GM21528 (cell line): Measurements from ENCODE around the gene SORCS3.

Source experiments
- ATAC-seq: cut with Tn5 transposase; IDR thresholded peaks from one replicate; pipeline ENCODE4 v1.9.1; 2021; ENCODE audit warnings: mild to moderate bottlenecking, moderate library complexity; ENCODE audit not compliant: unreplicated experiment, low FRiP score

The SORCS3 gene

GRCh38 chr10:105063796-105064195, 422.7 kb downstream of the SORCS3 start:
- ATAC-seq: peak; percentile 69

DNA sequence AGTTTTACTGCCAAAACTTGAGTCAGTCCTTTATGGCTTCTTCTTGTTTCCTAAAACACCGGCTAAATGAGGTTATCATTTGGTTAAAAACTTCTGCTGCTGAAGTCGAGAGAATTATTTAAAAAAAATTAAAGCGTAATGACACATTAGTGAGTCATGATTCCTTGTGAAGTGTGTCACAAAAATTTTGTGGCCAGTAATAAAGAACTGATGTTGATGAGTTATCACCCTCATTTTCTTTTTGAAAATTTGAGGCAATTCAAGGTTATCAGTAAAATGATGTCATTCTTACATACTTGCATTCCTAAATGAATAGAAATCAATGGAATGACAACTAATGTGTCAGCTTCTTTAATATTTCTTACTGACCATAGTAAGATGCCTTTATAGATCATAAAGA, 427.4 kb downstream of the SORCS3 start:
- ATAC-seq: no peak

DNA sequence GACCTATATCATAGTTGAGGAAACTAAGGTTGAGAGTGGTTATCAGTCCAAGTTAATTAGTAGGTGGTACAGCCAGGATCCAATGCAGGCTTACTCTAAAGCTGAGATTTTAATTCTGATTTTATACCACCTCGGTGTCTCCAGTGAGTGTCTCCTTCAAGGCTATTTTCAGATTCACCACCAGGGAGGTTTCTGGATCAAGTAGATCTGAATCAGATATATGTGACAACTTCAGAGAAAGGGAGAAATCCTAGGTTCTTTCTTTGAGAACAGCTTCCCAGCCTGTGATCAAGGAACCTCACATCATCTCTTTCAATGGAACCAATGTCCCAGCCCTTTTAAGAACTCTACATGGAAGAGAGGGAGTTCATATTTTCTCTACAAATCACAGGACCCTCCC, 429.2 kb downstream of the SORCS3 start:
- ATAC-seq: no peak

DNA sequence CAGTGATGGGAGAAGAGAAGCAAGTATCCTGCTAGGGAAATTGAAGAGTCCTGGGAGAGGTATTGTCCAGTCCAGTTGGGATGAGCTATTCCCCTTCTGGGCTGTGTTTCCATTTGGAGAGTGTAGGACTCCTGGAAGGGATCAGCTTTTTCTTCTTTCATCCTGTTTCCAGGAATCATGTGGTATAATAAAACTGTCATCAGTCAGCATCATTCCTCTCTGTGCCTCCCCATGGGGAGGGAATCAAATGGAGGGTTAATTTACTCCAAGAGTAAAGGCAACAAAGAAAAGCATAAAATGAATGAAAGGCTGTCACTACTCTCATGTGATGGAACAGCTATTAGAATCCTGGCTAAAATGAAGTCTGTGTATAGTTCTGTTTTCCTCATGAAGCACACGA, 429.9 kb downstream of the SORCS3 start:
- no peak for ATAC-seq

- ATAC-seq: no peak
Observed at GRCh38 chr10:105071980-105072379, 430.9 kb downstream of the SORCS3 start.

GRCh38 chr10:105073999-105074398, 432.9 kb downstream of the SORCS3 start:
- ATAC-seq: no peak

DNA sequence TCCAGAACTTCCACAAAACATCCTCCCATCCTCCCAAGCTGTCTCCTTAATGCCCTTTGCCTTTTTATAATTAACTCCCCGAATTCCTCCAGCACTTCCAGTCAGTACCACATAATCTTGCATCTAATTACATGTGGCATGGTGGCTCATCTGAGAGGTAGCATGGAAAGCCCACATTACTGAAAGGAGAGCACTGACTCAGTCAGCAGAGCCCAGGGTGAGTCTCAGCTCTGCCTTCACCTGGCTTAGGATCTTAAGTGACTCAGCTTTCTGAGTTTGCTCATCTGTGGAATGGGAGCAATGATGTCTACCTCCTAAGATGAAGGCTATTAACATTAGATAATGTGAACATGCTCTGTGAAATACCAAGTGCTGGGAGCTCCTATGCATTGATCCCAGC, 433.9 kb downstream of the SORCS3 start:
- ATAC-seq: no peak

DNA sequence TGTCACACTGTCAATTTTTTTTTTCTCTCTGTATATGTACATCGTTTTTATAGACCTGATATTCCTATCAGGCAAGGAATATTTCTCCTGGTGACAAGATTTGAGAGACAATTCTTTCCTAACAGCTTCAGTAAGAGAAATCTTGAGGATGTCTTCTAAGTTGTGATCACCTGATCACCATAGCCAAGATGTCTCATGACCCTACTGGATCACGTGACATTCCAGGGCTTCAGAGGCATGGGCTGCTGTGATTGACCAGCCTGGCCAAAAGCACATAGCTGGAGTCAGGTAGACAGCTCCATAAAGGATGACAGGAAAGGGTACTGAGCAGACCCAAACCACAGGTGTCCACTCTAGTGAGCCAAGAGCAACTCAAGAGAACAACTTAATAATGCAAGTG, 444.9 kb downstream of the SORCS3 start:
- ATAC-seq: no peak

- ATAC-seq: no peak
Observed at GRCh38 chr10:105094048-105094447, 453.0 kb downstream of the SORCS3 start.

GRCh38 chr10:105096316-105096715, 455.2 kb downstream of the SORCS3 start:
- ATAC-seq: no peak

DNA sequence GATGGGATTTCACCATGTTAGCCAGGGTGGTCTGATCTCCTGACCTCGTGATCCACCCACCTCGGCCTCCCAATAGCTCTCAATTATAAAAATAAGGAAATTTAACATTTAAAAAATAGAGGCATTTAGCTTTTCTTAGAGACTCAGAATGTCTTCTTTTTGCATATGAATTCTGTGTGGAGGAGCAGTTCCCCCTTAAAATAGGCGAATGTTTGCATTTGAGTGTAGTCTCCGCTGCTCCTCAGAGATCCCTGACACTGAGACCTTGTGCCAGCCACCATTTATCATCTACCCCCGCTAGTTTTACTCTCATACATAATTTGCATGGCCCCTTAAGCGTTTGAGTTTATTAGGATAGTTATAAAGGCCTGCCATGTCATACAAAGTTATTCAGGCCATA, 461.9 kb downstream of the SORCS3 start:
- ATAC-seq: no peak

- no peak for ATAC-seq
Observed at GRCh38 chr10:105104297-105104696, 463.2 kb downstream of the SORCS3 start.

DNA sequence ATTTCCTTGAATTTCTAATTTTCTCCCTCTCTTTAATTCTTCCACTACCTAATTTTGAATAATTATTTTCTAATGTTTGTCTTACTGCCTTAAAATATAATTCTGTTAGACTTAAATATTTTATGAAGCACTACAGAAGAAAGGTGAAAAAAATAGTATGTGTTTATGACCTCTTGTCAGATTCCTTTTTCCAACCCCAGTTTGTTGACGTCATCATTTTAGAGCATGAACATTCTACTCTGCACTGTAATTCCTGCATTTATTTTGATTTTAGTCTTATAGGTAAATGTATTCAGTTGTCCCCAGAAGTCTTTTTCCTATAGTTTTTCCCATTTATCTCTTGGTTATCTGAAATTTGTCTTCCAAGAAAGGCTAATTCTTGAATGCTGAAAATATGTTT, 468.1 kb downstream of the SORCS3 start:
- ATAC-seq: no peak

DNA sequence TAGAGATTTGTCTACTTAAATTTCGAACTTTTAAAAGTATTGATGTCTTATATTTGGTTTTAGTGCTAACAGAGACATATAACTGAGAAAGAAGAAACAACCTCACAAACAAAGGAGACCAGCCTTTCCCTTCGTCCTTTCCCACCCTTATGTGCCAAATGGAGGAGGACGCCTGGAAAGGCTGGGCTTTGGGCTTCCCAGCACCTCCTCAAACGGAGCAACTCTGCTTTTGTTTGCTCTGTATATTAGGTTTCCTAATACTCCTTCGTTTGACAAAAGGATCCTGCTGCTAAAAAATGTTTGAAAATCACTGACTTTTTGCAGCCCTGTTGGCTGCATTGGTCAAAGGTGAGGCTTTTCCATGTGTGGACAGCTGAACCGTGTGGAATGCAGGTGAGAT, 471.8 kb downstream of the SORCS3 start:
- no peak for ATAC-seq

- ATAC-seq: no peak
Observed at GRCh38 chr10:105113666-105114065, 472.6 kb downstream of the SORCS3 start.

DNA sequence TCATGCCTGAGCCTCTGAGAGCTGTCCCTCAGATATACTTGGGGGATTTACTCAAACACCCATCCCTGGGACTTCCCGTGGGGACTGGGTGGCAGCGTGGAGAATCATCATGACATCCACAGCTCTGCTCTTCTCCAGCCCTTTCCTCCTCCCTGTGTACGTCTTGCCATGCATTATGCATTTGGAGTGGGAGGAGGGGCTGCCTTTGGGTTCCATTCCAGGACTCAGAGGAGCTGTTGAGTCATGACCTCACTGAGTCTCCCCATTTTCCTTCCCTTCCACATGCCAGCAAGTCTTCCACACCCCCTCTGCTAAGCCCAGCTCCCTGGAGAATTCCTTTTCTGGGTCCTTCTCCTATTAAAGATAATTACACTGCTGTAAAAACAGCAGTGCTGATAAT, 480.7 kb downstream of the SORCS3 start:
- ATAC-seq: no peak

- no peak for ATAC-seq
Observed at GRCh38 chr10:105128111-105128510, 487.0 kb downstream of the SORCS3 start.

DNA sequence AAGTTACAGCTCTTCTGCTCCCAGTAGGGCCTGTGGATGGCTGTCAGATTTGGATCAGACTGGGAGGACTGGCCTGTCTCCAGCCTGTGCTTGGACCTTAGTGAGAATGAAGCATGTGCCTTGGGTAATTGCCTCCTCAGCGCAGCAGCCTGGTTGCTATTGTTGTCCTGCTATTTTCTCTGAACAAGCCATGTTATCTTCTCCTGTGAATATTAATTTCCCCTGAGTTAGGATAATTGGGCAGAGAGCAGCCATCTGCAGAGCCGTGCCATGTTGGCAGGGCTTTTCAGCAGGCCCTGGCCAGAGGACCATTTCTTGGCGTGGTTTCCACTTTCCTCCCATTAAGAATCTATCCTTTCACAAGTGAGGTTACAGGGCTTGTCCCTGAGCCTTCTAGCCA, 497.3 kb downstream of the SORCS3 start:
- no peak for ATAC-seq

GRCh38 chr10:105139363-105139896, 498.3 kb downstream of the SORCS3 start:
- no peak for ATAC-seq

- no peak for ATAC-seq
Observed at GRCh38 chr10:105140600-105140999, 499.5 kb downstream of the SORCS3 start.

GRCh38 chr10:105145711-105146110, 504.6 kb downstream of the SORCS3 start:
- ATAC-seq: no peak

GRCh38 chr10:105146436-105146835, 505.3 kb downstream of the SORCS3 start:
- ATAC-seq: no peak

GRCh38 chr10:105148456-105148855, 507.4 kb downstream of the SORCS3 start:
- ATAC-seq: no peak
